ENCODE data around the gene TEAD2.
"Not testable (repeated sequence)": the region's sequence is repeated elsewhere in the genome, so short reads cannot be mapped to it uniquely, and the experiment has no call there.

Gene TEAD2

DNA sequence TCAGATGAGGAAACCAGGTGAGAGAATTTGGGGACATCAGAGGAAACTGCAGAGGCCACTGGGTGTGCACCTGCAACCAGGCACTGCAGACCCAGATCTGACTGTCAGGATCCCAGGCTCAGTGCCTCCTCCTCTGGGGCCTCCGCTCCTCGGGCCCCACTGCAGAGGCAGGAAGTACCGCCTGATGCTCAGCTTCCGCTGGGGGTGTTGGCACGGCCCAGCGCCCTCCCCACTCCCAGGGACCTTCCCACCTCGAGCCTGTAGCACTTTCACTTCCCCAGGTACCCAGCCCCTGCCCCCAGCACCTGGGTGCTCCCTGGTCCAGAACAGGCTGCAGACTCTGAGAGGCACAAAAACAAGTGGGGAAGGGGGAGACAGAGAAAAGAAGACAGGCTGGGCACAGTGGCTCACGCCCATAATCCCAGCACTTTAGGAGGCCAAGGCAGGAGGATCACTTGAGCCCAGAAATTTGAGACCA is 28.4 kb downstream of the TEAD2 start:
- H3K4me3 ChIP-seq (ENCODE audit: low read depth, low read length): no peak overlapping the region

DNA sequence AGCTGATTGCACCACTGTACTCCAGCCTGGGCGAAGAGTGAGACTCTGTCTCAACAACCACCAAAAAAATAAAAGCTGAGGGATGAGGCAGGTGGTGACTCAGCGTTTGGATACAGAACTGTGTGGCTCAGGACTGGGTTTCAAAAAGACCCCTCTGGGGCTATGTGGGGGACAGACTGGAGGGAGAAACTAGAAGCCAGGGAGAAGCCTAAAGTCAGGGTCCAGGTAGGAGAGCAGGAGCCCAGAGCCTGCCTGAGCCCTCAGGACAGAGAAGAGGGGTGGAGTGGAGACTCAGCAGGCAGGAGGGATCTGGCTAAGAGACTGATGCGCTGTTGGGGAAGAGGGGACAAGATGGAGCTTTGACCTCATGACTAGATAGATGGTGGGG is 28.8 kb downstream of the TEAD2 start:
- no peak overlapping the region for H3K4me3 ChIP-seq (ENCODE audit: low read depth, low read length)

DNA sequence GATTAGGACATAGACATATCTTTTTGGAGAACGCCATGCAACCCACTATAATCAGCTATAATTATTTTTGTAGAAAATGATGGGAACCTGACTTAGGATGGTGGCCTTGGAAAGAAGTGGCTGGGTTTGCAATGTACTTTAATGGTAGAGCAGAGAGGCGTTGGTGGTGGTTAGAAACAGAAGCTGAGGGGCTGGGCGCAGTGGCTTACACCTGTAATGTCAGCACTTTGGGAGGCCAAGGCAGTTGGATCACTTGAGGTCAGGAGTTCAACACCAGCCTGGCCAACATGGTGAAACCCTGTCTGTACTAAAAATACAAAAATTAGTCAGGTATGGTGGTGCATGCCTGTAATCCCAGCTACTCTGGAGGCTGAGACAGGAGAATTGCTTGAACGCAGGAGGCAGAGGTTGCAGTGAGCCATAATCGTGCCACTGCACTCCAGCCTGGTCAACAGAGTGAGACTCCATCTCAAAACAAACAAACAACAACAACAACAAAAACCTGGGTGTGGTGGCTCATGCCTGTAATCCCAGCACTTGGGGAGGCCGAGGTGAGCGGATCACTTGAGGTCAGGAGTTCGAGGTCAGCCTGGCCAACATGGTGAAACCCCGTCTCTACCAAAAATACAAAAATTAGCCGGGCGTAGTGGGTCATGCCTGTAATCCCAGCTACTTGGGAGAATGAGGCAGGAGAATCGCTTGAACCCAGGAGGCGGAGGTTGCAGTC is 29.4 kb downstream of the TEAD2 start:
- not testable (repeated sequence) for H3K4me3 ChIP-seq (ENCODE audit: low read depth, low read length)

DNA sequence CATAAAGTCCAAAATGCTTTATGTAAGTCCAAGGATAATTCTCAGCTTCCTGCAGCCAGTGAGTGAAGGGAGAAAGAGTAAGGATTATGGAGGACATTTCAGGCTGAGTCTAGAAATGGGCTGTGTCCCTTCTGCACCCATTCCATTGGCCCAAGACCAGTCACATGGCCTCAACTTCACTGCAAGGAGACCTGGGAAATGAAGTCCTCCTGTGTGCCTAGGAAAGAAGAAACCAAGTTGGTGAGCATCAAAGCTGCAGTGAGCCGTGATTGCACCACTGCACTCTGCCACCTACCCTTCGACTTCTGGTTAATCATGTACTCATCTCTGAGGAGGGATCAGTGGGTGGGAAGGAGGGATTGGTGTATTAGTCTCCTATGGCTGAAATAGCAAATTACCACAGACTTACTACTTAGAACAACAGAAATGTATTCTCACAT is 30.6 kb downstream of the TEAD2 start:
- H3K4me3 ChIP-seq (ENCODE audit: low read depth, low read length): no peak overlapping the region

DNA sequence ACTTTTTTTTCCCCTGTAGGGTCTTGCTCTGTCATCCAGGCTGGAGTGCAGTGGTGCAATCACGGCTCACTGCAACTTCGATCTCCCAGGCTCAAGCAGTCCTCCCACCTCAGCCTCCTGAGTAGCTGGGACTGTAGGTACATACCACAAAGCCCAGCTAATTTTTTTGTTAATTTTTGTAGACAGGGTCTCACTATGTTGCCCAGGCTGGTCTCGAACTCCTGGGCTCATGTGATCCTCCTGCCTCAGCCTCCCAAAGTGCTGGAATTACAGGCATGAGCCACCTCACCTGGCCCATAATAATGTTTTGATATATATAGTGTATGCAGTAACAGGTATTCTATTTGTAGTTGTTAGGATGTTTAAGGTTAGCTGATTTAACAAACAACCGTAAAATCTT is 31.0 kb downstream of the TEAD2 start:
- H3K4me3 ChIP-seq (ENCODE audit: low read depth, low read length): not testable (repeated sequence)

DNA sequence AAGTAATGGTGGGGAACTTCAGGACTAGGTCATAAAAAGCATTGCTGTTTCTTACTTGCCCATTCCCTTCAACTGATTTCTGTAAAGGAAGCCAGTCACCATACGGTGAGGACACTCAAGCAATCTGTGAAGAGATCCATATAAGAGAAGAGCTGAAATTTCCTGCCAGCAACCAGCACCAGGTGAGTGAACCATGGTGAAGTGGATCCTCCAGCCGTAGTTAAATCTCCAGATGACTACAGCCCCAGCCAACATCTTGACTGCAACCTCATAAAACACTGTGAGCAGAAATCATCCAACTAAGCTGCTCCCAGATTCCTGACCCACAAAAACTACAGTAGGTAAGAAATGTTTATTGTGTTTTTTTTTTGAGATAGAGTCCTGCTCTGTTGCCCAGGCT is 33.5 kb downstream of the TEAD2 start:
- H3K4me3 ChIP-seq (ENCODE audit: low read depth, low read length): no peak overlapping the region

DNA sequence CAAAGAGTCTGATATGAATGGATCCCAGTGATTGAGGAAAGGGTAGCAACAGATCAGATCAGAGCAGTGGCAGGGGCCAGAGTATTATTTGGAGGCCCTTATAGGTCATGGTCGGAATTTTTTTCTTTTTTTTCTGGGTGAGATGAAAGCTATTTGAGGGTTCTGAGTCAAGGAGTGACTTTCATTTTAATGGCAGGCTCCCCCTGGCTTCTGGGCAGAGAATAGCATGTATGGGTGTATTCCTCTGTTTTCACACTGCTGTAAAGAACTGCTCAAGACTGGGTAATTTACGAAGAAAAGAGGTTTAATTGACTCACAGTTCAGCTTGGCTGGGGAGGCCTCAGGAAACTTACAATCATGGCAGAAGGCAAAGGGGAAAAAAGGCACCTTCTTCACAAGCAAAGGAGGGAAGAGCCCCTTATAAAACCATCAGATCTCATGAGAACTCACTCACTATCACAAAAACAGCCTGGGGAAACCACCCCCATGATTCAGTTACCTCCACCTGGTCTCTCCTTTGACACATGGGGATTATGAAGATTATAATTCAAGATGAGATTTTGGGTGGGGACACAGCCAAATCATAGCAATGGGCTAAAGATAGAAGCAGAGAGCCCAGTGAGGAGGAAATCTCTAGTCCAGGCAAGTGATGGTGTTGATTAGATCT is 34.2 kb downstream of the TEAD2 start:
- no peak overlapping the region for H3K4me3 ChIP-seq (ENCODE audit: low read depth, low read length)

DNA sequence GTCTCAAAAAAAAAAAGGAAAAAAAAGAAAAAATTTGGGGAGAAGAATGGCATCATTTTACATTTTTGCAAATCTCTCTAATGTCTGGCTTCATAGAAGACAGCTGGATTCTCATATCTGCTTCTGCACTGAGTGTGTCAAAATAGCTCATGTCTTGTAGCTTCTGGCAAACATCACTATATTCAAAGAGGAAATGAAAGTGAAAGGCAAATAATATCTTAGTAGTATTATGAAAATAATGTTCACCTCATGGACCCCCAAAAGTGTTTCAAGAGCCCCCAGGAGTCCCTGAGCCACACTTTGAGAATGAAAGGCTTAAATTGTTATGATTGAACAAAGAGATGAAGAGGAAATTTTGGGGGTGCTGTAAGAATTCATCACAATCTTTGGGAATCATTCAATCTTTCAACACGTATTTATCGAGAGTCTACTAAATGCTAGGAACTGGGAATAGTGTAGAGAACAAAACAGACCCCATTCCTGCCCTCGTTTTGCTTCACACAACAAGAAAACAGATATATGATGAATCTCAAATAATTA is 36.0 kb downstream of the TEAD2 start:
- H3K4me3 ChIP-seq (ENCODE audit: low read depth, low read length): no peak overlapping the region

DNA sequence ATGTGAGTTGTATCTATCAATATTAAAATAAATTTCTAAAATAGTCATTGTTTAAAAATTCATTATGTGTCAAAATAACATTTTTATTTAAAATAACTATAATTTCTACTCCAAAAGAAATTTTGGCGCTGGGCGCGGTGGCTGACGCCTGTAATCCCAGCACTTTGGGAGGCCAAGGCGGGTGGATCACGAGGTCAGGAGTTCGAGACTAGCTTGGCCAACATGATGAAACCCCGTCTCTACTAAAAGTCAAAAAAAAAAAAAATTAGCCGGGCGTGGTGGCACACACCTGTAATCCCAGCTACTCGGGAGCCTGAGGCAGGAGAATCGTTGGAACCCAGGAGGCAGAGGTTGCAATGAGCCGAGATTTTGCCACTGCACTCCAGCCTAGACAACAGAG is 36.5 kb downstream of the TEAD2 start:
- H3K4me3 ChIP-seq (ENCODE audit: low read depth, low read length): not testable (repeated sequence)

DNA sequence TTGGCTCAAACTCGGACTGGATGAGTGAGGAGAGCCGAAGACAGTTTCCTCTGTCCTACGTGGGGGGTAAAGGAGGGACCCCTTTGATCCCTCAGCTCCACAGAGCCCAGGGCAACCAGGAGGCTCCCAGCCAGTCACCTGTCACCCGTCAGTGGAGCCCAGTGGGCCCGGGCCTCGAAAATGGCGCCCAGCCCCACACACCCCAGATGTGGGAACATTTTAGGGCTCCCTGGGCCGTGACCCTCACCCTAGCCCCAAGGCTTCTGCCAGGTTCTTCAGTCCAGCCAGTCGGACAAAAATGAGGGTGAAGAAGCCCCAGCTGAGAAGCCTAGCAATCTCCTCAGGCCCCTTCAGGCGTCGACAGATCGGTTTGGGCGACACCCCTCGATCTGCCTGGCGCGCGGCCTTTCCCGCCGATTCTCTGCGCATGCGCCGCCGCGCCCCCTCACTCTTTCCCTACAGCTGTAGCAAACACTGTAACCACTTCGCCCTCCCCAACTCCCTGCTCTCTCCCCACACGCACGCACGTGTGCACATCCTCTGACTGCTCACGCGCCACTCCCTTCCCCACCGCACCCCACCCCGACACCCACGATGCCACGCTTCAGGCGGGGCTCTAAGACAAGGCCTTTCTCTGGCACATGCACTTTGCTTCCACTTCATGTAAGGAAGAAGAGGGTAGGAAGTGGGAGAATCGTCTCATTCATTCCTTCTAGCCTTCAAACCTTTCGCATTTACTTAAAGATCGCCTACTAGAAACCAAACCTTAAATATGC is 37.2 kb downstream of the TEAD2 start, which contains the start of gene SLC6A16:
Gene SLC6A16, minus strand, starts transcription at position 391 of the 776 bp plus-strand sequence. CDS start 13,844 bp downstream, outside the sequence.
- H3K4me3 ChIP-seq (ENCODE audit: low read depth, low read length): no peak within 1 kb of the TSS

DNA sequence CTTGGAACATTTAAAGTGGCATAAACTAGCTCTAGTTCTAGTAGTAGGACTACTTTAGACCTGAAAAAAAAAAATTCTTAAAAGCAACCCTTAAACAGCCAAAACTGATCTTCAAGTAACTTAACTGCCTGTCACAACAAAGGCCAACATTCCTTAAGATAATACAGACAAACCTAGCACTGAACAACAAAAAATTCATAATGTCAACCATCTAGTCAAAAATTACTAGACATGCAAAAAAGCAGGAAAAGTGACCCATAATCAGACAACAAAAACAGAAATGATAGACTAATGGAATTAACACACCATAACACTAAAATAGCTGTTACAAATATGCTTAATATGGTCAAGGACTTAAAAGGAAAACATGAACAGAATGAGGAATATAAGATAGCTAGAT is 43.9 kb downstream of the TEAD2 start:
- no peak overlapping the region for H3K4me3 ChIP-seq (ENCODE audit: low read depth, low read length)

DNA sequence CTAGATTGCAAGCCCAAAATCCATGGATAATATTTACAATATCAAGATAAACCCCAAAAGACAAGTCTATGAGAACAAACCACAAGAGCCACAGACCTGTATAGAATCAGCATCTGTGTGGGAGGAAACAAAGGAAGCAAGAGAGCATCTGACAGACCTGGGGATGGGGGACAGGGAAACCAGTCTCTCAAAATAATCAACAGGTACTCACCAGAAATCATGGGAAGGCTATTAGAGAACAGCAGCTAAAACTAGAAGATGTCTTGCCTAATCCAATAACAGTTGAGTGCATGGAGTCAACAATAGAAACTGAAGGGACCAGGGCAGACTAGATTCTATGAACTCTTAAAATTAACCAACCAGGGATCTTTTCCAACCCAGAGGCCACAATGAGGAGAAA is 45.9 kb downstream of the TEAD2 start:
- no peak overlapping the region for H3K4me3 ChIP-seq (ENCODE audit: low read depth, low read length)

DNA sequence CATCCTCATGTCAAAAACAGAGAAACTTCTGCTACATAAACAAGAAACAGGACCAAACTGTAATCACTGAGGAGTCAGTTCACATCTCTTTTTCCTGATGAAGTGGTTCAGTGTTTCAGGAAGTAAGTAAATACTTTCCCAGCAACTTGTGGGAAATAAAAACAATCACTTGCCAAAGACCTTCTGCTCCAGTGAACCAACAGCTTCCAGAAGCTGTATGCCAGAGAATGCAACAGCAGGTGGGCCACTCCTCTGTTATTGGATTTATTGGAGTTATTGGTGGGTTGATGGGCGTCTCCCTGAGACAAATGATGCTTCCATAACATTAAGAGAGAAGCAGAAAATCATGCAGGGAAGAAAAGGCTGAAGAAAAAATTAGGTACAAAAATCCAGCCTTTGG is 47.1 kb downstream of the TEAD2 start:
- no peak overlapping the region for H3K4me3 ChIP-seq (ENCODE audit: low read depth, low read length)

DNA sequence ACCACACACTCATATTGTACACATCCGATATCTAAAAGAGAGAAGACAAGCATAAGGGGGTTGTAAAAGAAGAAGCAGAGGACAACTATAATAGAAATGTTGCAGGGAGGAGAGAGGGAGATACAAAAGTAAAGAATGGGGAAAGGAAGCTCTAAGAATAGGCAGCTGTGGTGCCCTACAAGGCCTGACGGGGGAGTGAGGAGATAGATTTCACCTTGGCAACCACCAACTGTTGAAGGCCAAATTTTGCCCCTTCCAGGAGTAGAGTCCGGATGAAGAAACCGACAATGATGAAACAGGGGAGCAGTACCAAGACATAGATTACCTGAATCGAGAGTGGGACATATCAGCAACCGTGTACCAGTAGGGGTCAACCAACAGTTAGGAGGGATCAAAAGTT is 53.1 kb downstream of the TEAD2 start:
- H3K4me3 ChIP-seq (ENCODE audit: low read depth, low read length): no peak overlapping the region

DNA sequence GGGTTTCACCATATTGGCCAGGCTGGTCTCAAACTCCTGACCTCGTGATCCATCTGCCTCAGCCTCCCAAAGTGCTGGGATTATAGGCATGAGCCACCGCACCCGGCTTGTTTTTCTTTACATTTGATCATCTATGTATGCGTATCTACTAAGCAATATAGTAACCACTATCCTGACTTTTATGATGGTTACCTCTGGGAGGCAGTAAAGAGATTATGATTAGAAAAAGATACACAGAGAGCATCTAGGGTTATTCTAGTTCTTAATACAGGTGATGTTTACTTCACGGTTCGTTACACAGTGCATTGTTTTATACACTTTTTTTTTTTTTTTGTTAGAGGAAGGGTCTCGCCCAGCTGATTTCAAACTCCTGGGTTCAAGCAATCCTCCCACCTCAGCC is 55.5 kb downstream of the TEAD2 start:
- H3K4me3 ChIP-seq (ENCODE audit: low read depth, low read length): not testable (repeated sequence)

DNA sequence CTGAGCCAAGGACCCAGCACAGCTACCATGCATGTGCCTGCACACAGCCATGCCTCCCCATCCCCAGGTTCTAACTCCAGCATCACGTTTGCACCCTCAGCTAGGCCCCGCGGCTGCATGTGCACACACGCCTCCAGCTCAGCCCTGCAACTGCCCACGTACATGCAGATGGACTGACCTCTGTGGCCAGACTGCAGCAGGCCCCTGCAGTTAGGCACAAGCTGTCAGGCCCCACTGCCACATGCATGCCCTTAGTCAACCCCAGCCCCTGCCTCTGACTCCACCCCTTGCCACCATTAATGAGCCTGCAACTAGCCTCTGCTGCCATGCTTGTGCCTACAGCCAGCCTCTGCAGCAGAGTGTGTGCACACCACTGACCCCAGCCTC is 60.4 kb downstream of the TEAD2 start:
- no peak overlapping the region for H3K4me3 ChIP-seq (ENCODE audit: low read depth, low read length)

DNA sequence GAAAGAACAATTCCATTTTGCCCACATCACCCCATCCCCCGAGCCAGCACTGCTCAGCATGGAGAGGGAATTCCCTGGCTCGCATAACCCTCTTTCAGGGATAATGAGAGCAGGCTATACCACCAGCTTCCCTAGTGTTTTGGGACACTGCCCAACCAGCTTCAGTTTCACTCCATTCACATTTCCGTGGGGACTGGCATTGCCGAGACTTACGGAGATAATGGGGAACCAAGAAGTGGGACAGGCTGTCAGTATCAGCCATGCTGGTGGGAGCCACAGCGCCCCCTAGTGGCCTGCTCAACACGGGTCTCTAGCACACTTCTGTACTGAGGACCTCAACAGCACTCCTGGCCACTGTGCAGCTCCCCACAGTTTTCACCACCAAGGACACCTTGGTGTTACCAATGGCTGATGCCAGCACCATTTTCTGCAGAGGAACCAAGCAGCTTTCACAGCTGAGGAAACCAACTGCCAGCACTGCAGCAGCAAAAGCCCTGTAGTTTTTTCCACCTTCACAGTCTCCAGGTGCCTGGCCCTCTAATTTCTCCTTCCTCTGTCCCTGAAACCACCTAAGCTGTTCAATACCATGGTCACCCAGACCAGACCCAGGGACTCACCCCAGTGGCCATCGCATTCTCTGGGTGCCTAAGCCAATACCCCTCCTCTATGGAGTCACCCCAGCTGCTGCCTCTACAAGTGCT is 60.9 kb downstream of the TEAD2 start:
- H3K4me3 ChIP-seq (ENCODE audit: low read depth, low read length): no peak overlapping the region

DNA sequence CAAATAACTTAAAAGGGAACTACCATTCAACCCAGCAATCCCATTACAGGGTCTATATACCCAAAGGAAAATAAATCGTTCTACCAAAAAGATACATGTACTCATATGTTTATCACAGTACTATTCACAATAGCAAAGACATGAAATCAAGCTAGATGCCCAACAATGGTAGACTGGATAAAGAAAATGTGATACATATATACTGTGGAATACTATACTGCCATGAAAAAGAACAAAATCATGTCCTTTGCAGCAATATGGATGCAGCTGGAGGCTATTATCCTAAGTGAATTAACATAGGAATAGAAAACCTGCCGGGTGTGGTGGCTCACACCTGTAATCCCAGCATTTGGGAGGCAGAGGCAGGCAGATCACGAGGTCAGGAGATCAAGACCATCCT is 63.6 kb downstream of the TEAD2 start:
- H3K4me3 ChIP-seq (ENCODE audit: low read depth, low read length): not testable (repeated sequence)

DNA sequence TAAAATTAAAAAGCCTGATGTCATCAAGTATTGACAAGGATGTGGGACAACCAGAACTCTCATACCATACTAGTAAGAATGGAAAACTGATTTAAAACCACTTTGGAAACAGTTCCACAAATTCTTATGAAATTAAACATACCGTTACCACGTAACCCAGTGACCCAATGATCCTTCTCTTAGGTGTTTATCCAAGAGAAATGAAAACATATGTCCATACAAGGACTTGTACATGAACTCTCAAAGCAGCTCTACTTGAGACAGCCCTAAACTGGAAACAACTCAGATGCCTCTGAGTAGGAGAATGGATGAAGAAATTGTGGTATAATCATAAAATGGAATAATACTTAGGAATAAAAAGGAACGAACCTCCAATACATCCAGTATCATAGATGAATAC is 64.8 kb downstream of the TEAD2 start:
- no peak overlapping the region for H3K4me3 ChIP-seq (ENCODE audit: low read depth, low read length)

DNA sequence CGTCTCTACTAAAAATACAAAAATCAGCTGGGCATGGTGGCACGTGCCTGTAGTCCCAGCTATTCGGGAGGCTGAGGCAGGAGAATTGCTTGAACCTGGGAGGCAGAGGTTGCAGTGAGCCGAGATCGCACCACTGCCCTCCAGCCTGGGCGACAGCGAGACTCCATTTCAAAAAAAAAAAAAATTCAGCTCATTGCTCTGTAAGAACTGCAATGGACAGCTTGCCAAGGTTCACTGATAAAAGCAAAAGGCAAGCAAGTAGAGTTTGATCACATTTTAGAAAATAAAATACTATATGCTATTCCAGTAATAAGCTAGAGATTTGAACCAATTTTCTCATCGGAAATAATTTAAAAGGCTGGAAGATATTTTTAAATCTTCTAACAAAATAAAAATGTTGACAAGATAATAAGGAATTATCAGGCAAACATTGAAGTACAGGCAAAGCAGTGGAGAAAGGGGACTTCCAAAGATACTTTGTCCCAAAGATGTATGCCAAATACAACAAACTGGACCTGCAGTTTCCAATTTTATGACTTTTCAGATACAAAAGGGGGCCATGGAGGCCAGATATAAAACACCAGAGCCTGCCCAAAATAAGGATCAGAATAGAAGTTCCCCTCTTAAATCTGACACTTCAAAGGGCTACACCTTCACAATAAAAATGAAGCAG is 66.9 kb downstream of the TEAD2 start:
- no peak overlapping the region for H3K4me3 ChIP-seq (ENCODE audit: low read depth, low read length)

Data from iPS-11a (cell line).